C4-2B (cell line): ENCODE results near the gene SCN2A.

Experiments
- H3K27ac ChIP-seq: fragments of 450-650 bp; 2 replicates; pipeline ENCODE4 v1.5.1; 2017
- ZFX ChIP-seq: fragments of 450-650 bp; IDR thresholded peaks from 2 replicates; pipeline ENCODE4 v1.6.1; 2017
- TF ChIP-seq, protein P1 (sequence below): fragments of 450-650 bp; conservative IDR thresholded peaks from 2 replicates; pipeline ENCODE4 v1.5.1; 2017; ENCODE audit warnings: mild to moderate bottlenecking

SCN2A gene

DNA sequence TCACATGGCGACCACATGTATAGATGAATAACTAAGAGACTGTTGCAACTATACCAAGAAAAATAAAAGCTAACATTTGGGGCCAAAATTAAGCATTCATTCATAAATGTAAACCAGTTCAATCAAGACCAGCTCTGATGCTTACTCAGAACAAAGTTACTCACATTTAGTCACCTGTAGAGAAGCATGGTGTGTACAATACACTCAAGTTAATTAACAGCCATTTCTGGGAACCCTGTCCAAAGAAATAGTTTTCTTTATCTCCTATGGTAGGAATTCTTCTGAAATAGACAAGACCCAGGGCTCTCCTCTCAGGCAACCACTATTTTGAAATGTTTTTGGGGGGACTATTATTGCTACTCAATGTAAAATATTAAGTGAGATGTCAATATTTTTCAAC lies 37.0 kb upstream of the SCN2A start:
- TF ChIP-seq, protein P1, sequence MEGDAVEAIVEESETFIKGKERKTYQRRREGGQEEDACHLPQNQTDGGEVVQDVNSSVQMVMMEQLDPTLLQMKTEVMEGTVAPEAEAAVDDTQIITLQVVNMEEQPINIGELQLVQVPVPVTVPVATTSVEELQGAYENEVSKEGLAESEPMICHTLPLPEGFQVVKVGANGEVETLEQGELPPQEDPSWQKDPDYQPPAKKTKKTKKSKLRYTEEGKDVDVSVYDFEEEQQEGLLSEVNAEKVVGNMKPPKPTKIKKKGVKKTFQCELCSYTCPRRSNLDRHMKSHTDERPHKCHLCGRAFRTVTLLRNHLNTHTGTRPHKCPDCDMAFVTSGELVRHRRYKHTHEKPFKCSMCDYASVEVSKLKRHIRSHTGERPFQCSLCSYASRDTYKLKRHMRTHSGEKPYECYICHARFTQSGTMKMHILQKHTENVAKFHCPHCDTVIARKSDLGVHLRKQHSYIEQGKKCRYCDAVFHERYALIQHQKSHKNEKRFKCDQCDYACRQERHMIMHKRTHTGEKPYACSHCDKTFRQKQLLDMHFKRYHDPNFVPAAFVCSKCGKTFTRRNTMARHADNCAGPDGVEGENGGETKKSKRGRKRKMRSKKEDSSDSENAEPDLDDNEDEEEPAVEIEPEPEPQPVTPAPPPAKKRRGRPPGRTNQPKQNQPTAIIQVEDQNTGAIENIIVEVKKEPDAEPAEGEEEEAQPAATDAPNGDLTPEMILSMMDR: no peak
- H3K27ac ChIP-seq: no peak overlapping the region

DNA sequence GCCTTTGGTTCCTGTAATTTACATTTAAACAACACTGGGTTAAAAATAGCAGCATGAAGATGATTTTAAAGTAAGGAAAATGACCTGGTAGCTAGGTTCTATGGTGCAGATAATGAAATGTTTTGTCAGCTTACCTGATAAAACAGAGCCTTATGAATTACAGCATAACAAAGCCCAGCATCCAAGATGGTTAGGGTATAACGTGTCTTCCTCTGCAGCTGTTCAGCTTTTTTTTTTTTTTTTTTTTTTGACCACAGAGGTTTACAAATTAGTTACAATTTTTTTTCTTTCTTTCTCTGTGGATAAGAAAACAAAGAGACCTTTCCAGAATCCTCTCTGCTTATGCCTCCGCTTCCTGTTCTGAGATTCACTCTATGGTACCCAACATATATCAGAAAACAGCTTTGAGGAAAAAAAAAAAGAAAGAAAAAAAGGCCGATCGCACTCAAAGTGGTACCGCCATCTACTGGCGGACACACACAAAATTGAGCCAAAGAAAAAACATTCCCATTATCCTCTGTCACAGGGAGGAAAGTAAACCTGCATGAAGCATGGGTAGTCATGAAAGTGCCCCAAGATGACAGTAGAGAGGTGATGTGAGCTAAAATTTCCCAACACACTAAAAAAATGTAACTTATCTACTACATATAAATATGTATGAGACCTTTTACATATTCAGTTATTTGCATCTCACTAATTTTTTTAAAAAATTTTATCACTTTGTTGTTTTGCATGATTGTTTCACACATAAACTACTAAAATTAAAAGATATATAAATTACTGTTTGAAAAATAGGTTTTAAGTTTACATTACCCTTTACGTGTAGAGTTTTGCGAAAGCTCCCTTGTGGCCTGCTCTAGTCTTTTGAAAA lies 35.3 kb upstream of the SCN2A start, which contains the start of gene SCN3A:
SCN3A (minus strand) TSS at position 362 of the 871 bp plus-strand sequence. CDS start 27,656 bp downstream, outside the sequence.
- H3K27ac ChIP-seq: no peak within 1 kb of the TSS
- no peak for TF ChIP-seq ZFX
- TF ChIP-seq, protein P1: peak; percentile 86

GRCh38 chr2:165205865-165206264 lies 33.3 kb upstream of the SCN2A start:
- H3K27ac ChIP-seq: no peak overlapping the region

DNA sequence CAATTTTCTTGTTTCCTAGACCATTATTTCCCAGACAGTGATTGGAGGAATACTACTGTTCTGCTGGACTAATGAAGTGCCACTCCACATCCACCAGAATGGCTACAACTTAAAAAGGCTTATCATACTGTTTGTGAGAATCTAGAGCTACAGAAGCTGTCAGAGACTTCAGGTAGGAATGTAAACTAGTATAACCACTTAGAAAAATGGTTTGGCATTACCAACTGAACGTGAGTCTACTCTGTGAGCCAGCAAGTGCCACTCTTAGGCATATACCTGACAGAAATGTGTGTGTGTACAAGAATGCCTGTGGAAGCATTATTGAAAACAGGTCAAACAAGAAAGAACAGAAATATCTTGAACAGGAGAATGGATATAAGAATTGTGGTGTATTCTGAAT lies 31.1 kb upstream of the SCN2A start:
- no peak for TF ChIP-seq ZFX
- TF ChIP-seq, protein P1: no peak

More at GRCh38 chr2:165205865-165206264, 33.3 kb upstream of the SCN2A start:
- TF ChIP-seq ZFX: no peak
- TF ChIP-seq, protein P1: no peak

DNA sequence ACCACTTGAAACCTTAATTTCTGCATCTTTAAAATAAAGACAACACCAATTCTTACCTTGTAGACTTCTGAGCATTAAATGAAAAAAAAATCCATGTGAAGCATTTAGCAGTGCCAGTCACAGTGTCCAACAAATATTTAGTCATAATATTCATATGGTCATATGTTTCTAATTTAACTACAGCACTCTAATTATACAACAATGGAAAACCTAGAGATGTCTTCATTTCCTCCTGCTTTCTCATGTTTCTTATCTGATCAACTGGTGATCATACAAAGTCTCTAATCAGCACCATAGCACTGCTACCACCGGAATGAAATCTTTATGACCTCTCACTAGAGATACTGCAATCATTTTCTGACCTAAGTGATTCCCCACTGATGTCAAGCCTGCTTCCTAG lies 25.1 kb upstream of the SCN2A start:
- H3K27ac ChIP-seq: no peak overlapping the region
- no peak for TF ChIP-seq ZFX
- TF ChIP-seq, protein P1: no peak

More for the DNA sequence above, 31.1 kb upstream of the SCN2A start:
- H3K27ac ChIP-seq: no peak overlapping the region

DNA sequence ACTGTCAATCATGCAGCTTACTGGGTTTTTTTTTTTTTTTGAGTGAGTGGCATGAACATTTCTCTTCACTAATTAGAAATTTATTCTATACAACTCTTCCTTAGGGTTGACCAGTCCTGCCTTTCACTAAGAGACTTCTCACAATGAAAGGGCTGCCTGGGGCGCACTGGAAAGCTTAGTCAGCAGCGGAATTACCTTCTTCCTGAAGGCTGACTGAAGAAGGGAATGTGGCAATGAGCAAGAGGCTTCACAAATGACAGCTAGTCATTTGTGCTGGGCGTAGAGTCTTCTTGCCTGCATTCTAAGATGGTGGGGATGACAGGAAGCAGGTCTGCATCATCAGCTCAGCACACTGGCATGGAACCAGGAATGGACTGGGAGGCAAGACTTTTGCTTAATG lies 19.7 kb upstream of the SCN2A start:
- no peak for TF ChIP-seq ZFX
- TF ChIP-seq, protein P1: no peak
- no peak overlapping the region for H3K27ac ChIP-seq

DNA sequence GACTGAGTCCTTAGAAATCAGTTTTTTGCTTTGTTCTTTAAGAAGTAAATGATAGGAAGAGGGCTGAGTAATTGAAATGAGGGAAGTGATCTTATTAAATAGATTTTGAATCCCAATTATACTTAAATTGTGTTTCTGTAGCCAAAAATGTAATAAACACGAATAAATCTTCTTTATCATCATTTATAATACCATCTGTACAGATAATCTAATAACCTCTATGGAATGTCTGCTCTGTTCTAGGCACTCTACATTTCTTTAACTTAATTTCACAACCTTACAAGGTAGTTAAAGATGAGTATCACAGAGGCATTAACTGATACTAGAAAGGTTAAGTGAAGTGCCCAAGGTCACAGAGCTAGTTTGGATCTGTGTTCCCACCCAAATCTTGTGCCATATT lies 14.3 kb upstream of the SCN2A start:
- TF ChIP-seq, protein P1: no peak
- TF ChIP-seq ZFX: no peak
- H3K27ac ChIP-seq: no peak overlapping the region
